Measurements from ENCODE around the gene CTAG2. TPM values are rescaled to one million over a fixed set of nuclear protein-coding genes. Genes with fewer than 3 reads are reported as not detected.

Gene CTAG2
- total and polyA plus RNA-seq, 2 experiments from 2014 or later, result not detected

DNA sequence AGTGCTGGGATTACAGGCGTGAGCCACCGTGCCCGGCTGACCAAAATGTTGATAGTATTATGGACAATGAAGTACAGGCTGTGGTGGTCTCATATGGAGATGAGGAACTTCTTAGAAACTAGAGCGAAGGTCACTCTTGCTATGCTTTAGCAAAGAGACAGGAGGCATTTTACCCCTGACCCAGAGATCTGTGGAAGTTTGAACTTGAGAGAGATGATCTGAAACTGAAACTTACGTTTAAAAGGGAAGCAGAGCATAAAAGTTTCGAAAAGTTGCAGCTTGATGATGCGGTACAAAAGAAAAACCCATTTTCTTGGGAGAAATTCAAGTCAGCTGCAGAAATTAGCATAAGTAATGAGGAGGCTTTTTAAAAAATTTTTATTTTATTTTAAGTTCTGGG is 8.5 kb upstream of the CTAG2 start:
- DNase-seq (ENCODE audit: low read depth in 1 of 2, low spot score in 1 of 2), result no peak
- Histone ChIP-seq H3K27ac (no peak overlapping the region), H3K9me3 (ENCODE audit: low read depth) (no peaks in the 10 kb centered on the region), H3K36me3 (no peaks in the 10 kb centered on the region), H3K27me3 (no peaks in the 10 kb centered on the region), H3K4me3 (no peak overlapping the region), H3K4me1 (ENCODE audit: low read depth) (no peaks in the 10 kb centered on the region)
- TF ChIP-seq, protein P1, sequence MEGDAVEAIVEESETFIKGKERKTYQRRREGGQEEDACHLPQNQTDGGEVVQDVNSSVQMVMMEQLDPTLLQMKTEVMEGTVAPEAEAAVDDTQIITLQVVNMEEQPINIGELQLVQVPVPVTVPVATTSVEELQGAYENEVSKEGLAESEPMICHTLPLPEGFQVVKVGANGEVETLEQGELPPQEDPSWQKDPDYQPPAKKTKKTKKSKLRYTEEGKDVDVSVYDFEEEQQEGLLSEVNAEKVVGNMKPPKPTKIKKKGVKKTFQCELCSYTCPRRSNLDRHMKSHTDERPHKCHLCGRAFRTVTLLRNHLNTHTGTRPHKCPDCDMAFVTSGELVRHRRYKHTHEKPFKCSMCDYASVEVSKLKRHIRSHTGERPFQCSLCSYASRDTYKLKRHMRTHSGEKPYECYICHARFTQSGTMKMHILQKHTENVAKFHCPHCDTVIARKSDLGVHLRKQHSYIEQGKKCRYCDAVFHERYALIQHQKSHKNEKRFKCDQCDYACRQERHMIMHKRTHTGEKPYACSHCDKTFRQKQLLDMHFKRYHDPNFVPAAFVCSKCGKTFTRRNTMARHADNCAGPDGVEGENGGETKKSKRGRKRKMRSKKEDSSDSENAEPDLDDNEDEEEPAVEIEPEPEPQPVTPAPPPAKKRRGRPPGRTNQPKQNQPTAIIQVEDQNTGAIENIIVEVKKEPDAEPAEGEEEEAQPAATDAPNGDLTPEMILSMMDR (IDR thresholded peaks at IDR 0.05; ENCODE audit: low read depth, low read length), result no peak

DNA sequence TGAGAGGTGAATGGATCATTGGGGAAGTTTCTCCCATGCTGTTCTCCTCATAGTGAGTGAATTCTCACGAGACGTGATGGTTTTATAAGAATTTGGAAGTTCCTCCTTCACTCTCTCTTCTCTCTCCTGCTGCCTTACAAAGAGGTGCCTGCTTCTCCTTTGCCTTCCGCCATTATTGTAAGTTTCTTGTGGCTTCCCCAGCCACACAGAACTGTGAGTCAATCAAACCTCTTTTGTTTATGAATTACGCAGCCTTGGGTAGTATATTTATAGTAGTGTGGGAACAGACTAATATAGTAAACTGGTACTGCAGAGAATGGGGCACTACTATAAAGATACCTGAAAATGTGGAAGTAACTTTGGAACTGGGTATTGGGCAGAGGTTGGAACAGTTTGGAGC is 7.8 kb upstream of the CTAG2 start:
- Histone ChIP-seq H3K27ac (no peak overlapping the region), H3K4me3 (no peak overlapping the region), H3K4me1 (ENCODE audit: low read depth) (no peaks in the 10 kb centered on the region), H3K27me3 (no peaks in the 10 kb centered on the region), H3K36me3 (no peaks in the 10 kb centered on the region), H3K9me3 (ENCODE audit: low read depth) (no peaks in the 10 kb centered on the region)
- DNase-seq (ENCODE audit: low read depth in 1 of 2, low spot score in 1 of 2), result no peak
- TF ChIP-seq, protein P1 (IDR thresholded peaks at IDR 0.05; ENCODE audit: low read depth, low read length), result no peak

DNA sequence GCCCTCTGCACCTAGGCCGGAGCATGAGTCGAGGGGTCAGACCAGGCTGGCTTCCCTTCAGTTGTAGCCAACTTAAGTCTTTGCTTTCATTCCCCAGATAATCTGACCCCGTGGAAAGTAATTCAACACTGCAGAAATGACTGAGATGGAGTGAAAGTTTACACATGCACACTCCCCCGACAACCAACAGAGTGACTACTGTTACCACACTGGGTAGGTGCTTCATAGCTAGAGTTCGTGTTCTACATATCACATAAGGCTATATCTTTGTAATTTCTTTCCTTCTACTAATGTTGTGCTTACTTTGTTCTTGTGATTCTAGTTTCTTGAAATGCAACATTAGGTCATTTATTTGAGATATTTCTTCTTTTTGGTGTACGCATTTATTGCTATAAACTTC is 7.2 kb upstream of the CTAG2 start:
- Histone ChIP-seq H3K9me3 (ENCODE audit: low read depth) (no peaks in the 10 kb centered on the region), H3K36me3 (no peaks in the 10 kb centered on the region), H3K4me3 (no peak overlapping the region), H3K27me3 (no peaks in the 10 kb centered on the region), H3K4me1 (ENCODE audit: low read depth) (no peaks in the 10 kb centered on the region), H3K27ac (no peak overlapping the region)
- no peak for DNase-seq (ENCODE audit: low read depth in 1 of 2, low spot score in 1 of 2)
- TF ChIP-seq, protein P1 (IDR thresholded peaks at IDR 0.05; ENCODE audit: low read depth, low read length), result no peak

DNA sequence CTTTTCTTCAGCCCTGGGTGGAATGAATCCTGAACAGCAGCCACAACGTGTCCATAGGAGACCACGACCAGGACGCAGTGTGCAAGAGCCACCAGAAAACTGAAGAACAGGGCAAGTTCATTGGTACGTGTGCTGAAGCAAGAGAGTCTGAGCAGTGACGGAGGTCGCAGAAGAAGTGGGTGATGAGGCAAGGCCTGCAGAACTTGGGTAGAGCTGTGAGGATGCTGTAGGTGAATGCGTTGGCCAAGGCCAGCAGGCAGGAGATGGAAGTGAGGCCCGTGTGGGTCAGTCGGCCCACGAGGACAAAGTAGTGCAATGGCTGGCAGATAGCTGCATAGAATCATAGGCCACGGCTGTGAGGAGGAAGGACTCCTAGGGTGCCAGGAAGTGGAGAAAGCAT is 5.6 kb upstream of the CTAG2 start:
- no peaks in the 10 kb centered on the region for H3K9me3 ChIP-seq (ENCODE audit: low read depth)
- TF ChIP-seq, protein P1 (IDR thresholded peaks at IDR 0.05; ENCODE audit: low read depth, low read length), result no peak
- H3K27me3 ChIP-seq, result no peaks in the 10 kb centered on the region
- no peak overlapping the region for H3K4me3 ChIP-seq
- no peaks in the 10 kb centered on the region for H3K36me3 ChIP-seq
- no peak for DNase-seq (ENCODE audit: low read depth in 1 of 2, low spot score in 1 of 2)
- no peaks in the 10 kb centered on the region for H3K4me1 ChIP-seq (ENCODE audit: low read depth)
- H3K27ac ChIP-seq, result no peak overlapping the region

DNA sequence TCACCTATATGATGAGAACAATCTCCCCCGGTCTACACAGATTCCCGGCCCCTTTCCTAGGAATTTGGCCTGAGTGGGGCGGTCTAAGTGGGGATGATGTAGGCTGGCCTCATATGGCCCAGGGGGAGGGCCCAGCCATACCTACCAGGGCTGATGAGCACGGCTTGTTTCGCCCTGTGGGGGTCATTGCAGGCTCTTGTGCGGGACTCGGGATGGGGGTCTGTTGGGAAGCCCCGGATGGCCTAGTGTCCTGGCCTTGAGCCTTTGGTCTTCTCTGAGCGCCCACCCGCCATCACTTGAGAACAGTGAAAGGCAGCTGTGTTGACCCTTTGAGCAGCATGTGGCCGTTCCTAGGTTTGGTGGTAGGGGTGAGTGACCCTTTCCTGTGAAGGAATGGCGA is 4.8 kb upstream of the CTAG2 start:
- DNase-seq (ENCODE audit: low read depth in 1 of 2, low spot score in 1 of 2), result no peak
- Histone ChIP-seq H3K4me3 (no peak overlapping the region), H3K9me3 (ENCODE audit: low read depth) (no peaks in the 10 kb centered on the region), H3K27ac (no peak overlapping the region), H3K4me1 (ENCODE audit: low read depth) (no peaks in the 10 kb centered on the region), H3K36me3 (no peaks in the 10 kb centered on the region), H3K27me3 (no peaks in the 10 kb centered on the region)
- TF ChIP-seq, protein P1 (IDR thresholded peaks at IDR 0.05; ENCODE audit: low read depth, low read length), result no peak

Measured in cardiac muscle cell (in vitro differentiated cells and primary cell).